Thyroid gland (tissue), 4 donors: ENCODE data around the gene PARP11.

ENCODE experiments used
- POLR2A ChIP-seq, 2 donors: fragments of 450-650 bp; IDR thresholded peaks; one replicate each; pipeline ENCODE4 v1.6.1; 2017; ENCODE audit warnings: antibody characterized with exemption in 2 of 2, mild to moderate bottlenecking in 2 of 2, moderate library complexity in 1 of 2
- TF ChIP-seq, protein P1 (sequence below), 6 experiments: fragments of 200-600 bp in 3 of 6; fragments of 450-650 bp in 3 of 6; sonication (generic) in 3 of 6; IDR thresholded peaks; one replicate each; pipeline ENCODE4 v1.5.1; 2016 to 2019; ENCODE audit warnings: antibody characterized with exemption in 6 of 6, mild to moderate bottlenecking in 2 of 6, inconsistent platforms in 1 of 6, moderate library complexity in 1 of 6

DNA sequence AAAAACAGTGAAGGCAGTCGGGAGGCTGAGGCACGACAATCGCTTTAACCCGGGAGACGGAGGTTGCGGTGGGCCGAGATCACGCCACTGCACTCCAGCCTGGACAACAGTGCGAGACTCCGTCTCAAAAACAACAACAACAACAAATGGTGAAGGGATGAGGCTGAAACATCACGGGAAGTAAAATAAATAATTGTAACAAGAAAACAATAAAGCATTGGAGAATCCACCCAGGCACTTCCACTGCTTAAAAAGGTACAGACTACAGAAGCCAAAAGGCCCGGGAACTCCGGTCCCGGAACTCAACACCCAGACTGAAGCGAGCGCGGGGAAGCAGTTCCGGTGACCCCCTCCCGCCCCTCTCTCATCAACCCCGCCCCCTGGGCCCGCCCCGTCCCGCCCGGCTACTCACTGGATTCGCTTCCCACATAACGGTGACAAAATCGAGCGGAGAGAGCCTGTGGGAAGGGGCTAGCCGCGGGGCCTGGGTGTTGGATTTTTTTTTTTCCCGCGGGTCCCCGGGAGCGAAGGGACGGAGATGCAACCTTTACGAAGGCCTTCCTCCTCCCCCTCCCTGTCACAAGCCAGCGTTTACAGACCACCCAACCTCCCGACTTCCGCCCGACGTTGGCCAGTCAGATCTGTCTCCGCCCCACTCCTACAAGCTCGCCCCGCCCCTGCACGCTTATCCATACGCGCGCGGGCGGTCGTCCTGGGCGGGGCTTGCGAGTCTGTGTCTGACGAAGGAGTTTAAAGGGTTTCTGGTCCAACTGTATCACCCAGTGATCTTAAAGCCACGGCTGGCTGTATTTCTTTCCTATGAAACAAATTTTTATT, at the start of gene PARP11:
- TF ChIP-seq, protein P1, sequence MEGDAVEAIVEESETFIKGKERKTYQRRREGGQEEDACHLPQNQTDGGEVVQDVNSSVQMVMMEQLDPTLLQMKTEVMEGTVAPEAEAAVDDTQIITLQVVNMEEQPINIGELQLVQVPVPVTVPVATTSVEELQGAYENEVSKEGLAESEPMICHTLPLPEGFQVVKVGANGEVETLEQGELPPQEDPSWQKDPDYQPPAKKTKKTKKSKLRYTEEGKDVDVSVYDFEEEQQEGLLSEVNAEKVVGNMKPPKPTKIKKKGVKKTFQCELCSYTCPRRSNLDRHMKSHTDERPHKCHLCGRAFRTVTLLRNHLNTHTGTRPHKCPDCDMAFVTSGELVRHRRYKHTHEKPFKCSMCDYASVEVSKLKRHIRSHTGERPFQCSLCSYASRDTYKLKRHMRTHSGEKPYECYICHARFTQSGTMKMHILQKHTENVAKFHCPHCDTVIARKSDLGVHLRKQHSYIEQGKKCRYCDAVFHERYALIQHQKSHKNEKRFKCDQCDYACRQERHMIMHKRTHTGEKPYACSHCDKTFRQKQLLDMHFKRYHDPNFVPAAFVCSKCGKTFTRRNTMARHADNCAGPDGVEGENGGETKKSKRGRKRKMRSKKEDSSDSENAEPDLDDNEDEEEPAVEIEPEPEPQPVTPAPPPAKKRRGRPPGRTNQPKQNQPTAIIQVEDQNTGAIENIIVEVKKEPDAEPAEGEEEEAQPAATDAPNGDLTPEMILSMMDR (IDR thresholded peaks at IDR 0.05), result no peak
- TF ChIP-seq POLR2A (IDR thresholded peaks at IDR 0.05), result peak in 1 of 2 donors; percentile 74
